ENCODE measurements around the gene NCKAP5. TPM values are rescaled to one million over a fixed set of nuclear protein-coding genes. Genes with fewer than 3 reads are reported as not detected.

NCKAP5 gene
- total RNA-seq, 1 experiment from 2014 or later: 3.2 TPM

DNA sequence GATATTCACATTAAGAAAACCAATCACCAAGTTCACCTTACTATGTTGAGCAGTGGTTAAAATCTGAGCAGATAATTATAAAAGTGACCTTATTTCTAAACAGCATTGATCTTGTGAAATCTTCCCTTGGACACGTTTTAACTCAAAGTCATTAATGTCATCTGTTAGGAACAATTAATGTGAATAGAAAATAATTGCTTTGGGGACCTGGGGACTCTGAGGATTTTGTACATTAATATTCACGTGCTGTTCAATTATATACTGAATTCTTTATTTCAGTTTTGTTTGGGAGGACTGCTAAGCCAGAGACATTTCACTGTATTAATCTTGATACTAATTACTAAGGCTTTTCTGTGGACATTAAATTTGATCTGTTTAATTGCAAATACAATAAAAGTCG lies 771.2 kb downstream of the NCKAP5 start:
- ATAC-seq: no peak
- Histone ChIP-seq H3F3A (ENCODE audit: low read length, unreplicated experiment) (no peaks in the 10 kb centered on the region), H3K27me3 (ENCODE audit: low read length) (no peaks in the 10 kb centered on the region), H3K27ac (ENCODE audit: low read length) (no peak overlapping the region), H3K4me1 (ENCODE audit: insufficient read depth, low read length) (no peaks in the 10 kb centered on the region), H3K4me3 (ENCODE audit: low read length) (no peak overlapping the region), H3K36me3 (ENCODE audit: low read depth, low read length) (no peaks in the 10 kb centered on the region), H3K9me2 (replicated peaks; ENCODE audit: low read length) (no peaks in the 10 kb centered on the region), H2AFZ (ENCODE audit: low read length) (no peak overlapping the region), H3K9me3 (ENCODE audit: low read length) (no peaks in the 10 kb centered on the region), H3K4me2 (ENCODE audit: low read length) (no peak overlapping the region), H3K9ac (ENCODE audit: low read length) (no peak overlapping the region), H4K20me1 (ENCODE audit: low read length) (no peaks in the 10 kb centered on the region), H3K79me2 (ENCODE audit: low read length) (no peaks in the 10 kb centered on the region)
- DNase-seq: no peak
- intact Hi-C loops (cut with micrococcal nuclease): loop anchor here (5.0 to 10.0 kb wide), 2 partner anchors 125 to 368 kb away; partner anchors contain the start of gene LYPD1
- no TSS peak for BruUV-seq (replicated peaks)
- POLR2A ChIA-PET (ENCODE audit: unreplicated experiment): no interaction called here
- no peak for TF ChIP-seq CTCF (conservative IDR thresholded peaks at IDR 0.05; ENCODE audit: low read depth, low read length)
- no peak for TF ChIP-seq EZH2phosphoT487 (IDR thresholded peaks at IDR 0.05; ENCODE audit: borderline replicate concordance, low read length)
- no peak for TF ChIP-seq EZH2 (IDR thresholded peaks at IDR 0.05; ENCODE audit: low read length, unreplicated experiment)
- CTCF ChIA-PET: no interaction called here

DNA sequence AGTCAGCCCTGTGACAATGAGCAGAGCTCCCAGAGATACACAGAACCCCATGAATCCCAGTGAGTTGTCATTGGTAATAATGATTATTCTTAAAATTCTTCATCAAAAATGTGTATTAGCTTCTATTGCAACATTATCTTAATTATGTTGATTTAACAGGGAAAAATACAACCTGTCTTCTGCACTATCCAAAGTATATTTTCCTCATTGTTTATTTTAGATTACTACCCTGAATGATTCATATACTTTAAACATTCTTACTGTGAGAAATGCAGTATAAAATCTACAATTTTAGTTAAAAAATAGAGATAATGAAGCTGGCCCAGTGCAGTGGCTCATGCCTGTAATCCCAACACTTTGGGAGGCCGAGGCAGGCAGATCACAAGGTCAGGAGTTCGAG lies 773.0 kb downstream of the NCKAP5 start:
- DNase-seq: peak; percentile 3
- Histone ChIP-seq H3K27ac (ENCODE audit: low read length) (no peak overlapping the region), H3K79me2 (ENCODE audit: low read length) (no peaks in the 10 kb centered on the region), H3K4me1 (ENCODE audit: insufficient read depth, low read length) (no peaks in the 10 kb centered on the region), H3K4me3 (ENCODE audit: low read length) (no peak overlapping the region), H3K9me3 (ENCODE audit: low read length) (no peaks in the 10 kb centered on the region), H3K9me2 (replicated peaks; ENCODE audit: low read length) (no peaks in the 10 kb centered on the region), H3K36me3 (ENCODE audit: low read depth, low read length) (no peaks in the 10 kb centered on the region), H4K20me1 (ENCODE audit: low read length) (no peaks in the 10 kb centered on the region), H3K4me2 (ENCODE audit: low read length) (no peak overlapping the region), H3K9ac (ENCODE audit: low read length) (no peak overlapping the region), H2AFZ (ENCODE audit: low read length) (no peak overlapping the region), H3K27me3 (ENCODE audit: low read length) (no peaks in the 10 kb centered on the region), H3F3A (ENCODE audit: low read length, unreplicated experiment) (no peaks in the 10 kb centered on the region)
- intact Hi-C loops (cut with micrococcal nuclease): loop anchor here (5.0 to 10.0 kb wide), 2 partner anchors 123 to 370 kb away; partner anchors contain the start of gene LYPD1
- peak; percentile 84 for ATAC-seq
- BruUV-seq (replicated peaks): no TSS peak
- TF ChIP-seq EZH2phosphoT487 (IDR thresholded peaks at IDR 0.05; ENCODE audit: borderline replicate concordance, low read length) (no peak), CTCF (conservative IDR thresholded peaks at IDR 0.05; ENCODE audit: low read depth, low read length) (no peak)
- ChIA-PET CTCF (no interaction called here), POLR2A (ENCODE audit: unreplicated experiment) (no interaction called here)

DNA sequence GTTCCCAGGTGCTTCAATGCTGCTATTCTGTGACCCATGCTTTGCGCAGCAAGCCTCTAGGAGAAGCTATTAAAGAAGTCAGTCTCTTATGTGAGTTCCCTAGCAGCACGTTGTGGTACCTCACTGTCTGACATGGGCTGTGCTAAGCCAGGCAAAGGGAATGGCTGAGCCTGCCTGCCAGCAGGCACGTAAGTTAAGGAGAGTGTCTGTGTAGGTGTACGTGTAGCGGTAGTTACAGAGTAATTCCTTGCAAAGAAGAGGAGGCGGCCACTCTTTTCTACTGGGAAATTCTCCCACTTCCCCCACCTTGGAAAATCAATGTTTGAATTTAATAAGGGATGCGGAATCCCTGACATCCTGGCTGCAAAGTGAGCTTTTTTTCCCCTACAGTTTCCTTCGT lies 774.7 kb downstream of the NCKAP5 start:
- CTCF ChIA-PET: no interaction called here
- no peak overlapping the region for H3K27ac ChIP-seq (ENCODE audit: low read length)
- intact Hi-C loops (cut with micrococcal nuclease): loop anchor here (10.0 kb wide), 1 partner anchor 371 kb away; no protein-coding TSS in a partner anchor
- H3K79me2 ChIP-seq (ENCODE audit: low read length): no peaks in the 10 kb centered on the region
- no peaks in the 10 kb centered on the region for H3K36me3 ChIP-seq (ENCODE audit: low read depth, low read length)
- no peak overlapping the region for H3K9ac ChIP-seq (ENCODE audit: low read length)
- no peaks in the 10 kb centered on the region for H3K9me2 ChIP-seq (replicated peaks; ENCODE audit: low read length)
- POLR2A ChIA-PET (ENCODE audit: unreplicated experiment): no interaction called here
- DNase-seq (no peak), ATAC-seq (no peak)
- no peak overlapping the region for H2AFZ ChIP-seq (ENCODE audit: low read length)
- TF ChIP-seq EZH2phosphoT487 (IDR thresholded peaks at IDR 0.05; ENCODE audit: borderline replicate concordance, low read length): no peak
- TF ChIP-seq EZH2 (IDR thresholded peaks at IDR 0.05; ENCODE audit: low read length, unreplicated experiment): no peak
- TF ChIP-seq CTCF (conservative IDR thresholded peaks at IDR 0.05; ENCODE audit: low read depth, low read length): no peak
- H3F3A ChIP-seq (ENCODE audit: low read length, unreplicated experiment): no peaks in the 10 kb centered on the region
- BruUV-seq (replicated peaks): no TSS peak
- H3K27me3 ChIP-seq (ENCODE audit: low read length): no peaks in the 10 kb centered on the region
- H3K4me2 ChIP-seq (ENCODE audit: low read length): no peak overlapping the region
- H3K4me1 ChIP-seq (ENCODE audit: insufficient read depth, low read length): no peaks in the 10 kb centered on the region
- H3K9me3 ChIP-seq (ENCODE audit: low read length): no peaks in the 10 kb centered on the region
- no peaks in the 10 kb centered on the region for H4K20me1 ChIP-seq (ENCODE audit: low read length)
- H3K4me3 ChIP-seq (ENCODE audit: low read length): no peak overlapping the region

All from PC-3 (cell line).